GM12878 (cell line): ENCODE measurements around the gene KICS2. TPM values are rescaled to one million over a fixed set of nuclear protein-coding genes. Genes with fewer than 3 reads are reported as not detected.

Experiments
- ATAC-seq: fragments of 200-7000 bp; cut with Tn5 transposase; 3 replicates; pipeline ENCODE4 v1.9.1; 2020; ENCODE audit warnings: mild to moderate bottlenecking, moderate library complexity
- Bru-seq: library from RNA; stranded (reverse); fragments of 400-500 nt; gene quantifications from one replicate; lab custom pipeline; 2021; lab: Mats Ljungman, UMichigan
- BruChase-seq, 2 experiments: library from RNA; stranded (reverse); fragments of 400-500 nt; gene quantifications; one replicate each; lab custom pipeline; 2021; lab: Mats Ljungman, UMichigan
- BruUV-seq: library from RNA; stranded (reverse); fragments of 400-500 nt; replicated peaks from 2 replicates; lab custom pipeline; 2021; lab: Mats Ljungman, UMichigan
- CTCF ChIA-PET: fragments of 300-600 bp; sonication (Branson Sonifier 250); formaldehyde crosslinking; extraction: SDS; loops from one replicate; lab custom pipeline; 2021; ENCODE audit warnings: inconsistent platforms; lab: Yijun Ruan, JAX
- POLR2A ChIA-PET: fragments of 350-600 bp; formaldehyde crosslinking; extraction: SDS; loops from one replicate; lab custom pipeline; 2021; ENCODE audit warnings: inconsistent platforms; lab: Charles Lee
- RAD21 ChIA-PET: fragments of 300-600 bp; sonication (Branson Sonifier 250); formaldehyde crosslinking; loops from one replicate; lab custom pipeline; 2023; ENCODE audit warnings: antibody characterized with exemption; ENCODE audit not compliant: unreplicated experiment; lab: Charles Lee
- SMC1A ChIA-PET: fragments of 300-600 bp; sonication (Branson Sonifier 250); formaldehyde crosslinking; loops from one replicate; lab custom pipeline; 2023; ENCODE audit not compliant: unreplicated experiment, uncharacterized antibody; lab: Charles Lee
- DNase-seq: peaks from one replicate; pipeline ENCODE4 v3.0.0-alpha.2; 2011; ENCODE audit warnings: low read depth, low spot score
- FAIRE-seq: peaks from 3 replicates; lab custom pipeline; 2011; peaks lifted over from hg19 to GRCh38; lab: Jason Lieb, UNC
- H2AFZ ChIP-seq: 2 replicates; pipeline ENCODE4 v1.6.0; 2011; ENCODE audit warnings: low read depth, low read length, control low read depth; ENCODE audit not compliant: control insufficient read depth
- H3K27ac ChIP-seq: 2 replicates; pipeline ENCODE4 v1.5.1; 2011; ENCODE audit warnings: control low read depth; ENCODE audit not compliant: control insufficient read depth, insufficient read depth
- H3K27me3 ChIP-seq, 2 experiments: replicated peaks in 1 of 2; 2 replicates each; pipeline versions ENCODE4 v1.6.0 to v1.6.1; 2011; ENCODE audit warnings: low read length in 1 of 2; ENCODE audit not compliant: control insufficient read depth in 2 of 2, insufficient read depth in 2 of 2
- H3K36me3 ChIP-seq, 2 experiments: 2 replicates each; pipeline ENCODE4 v1.5.1; 2011; ENCODE audit warnings: low read length in 1 of 2; ENCODE audit not compliant: control insufficient read depth in 2 of 2, insufficient read depth in 2 of 2
- H3K4me1 ChIP-seq: 2 replicates; pipeline ENCODE4 v1.6.1; 2011; ENCODE audit warnings: mild to moderate bottlenecking, low read length, moderate library complexity, mixed read lengths; ENCODE audit not compliant: control insufficient read depth, insufficient read depth
- H3K4me2 ChIP-seq: 2 replicates; pipeline ENCODE4 v1.6.0; 2011; ENCODE audit warnings: control low read depth; ENCODE audit not compliant: control insufficient read depth, insufficient read depth
- H3K4me3 ChIP-seq: fragments of 200-600 bp; sonication (generic); 2 replicates; pipeline ENCODE4 v1.5.1; 2016
- H3K79me2 ChIP-seq: 2 replicates; pipeline ENCODE4 v1.6.0; 2011; ENCODE audit warnings: low read length; ENCODE audit not compliant: control insufficient read depth, insufficient read depth
- H3K9ac ChIP-seq: 2 replicates; pipeline ENCODE4 v1.8.0; 2011; ENCODE audit warnings: low read length, control low read depth, mixed read lengths; ENCODE audit not compliant: control insufficient read depth, insufficient read depth
- H3K9me3 ChIP-seq: replicated peaks from 3 replicates; pipeline ENCODE4 v1.5.1; 2011; ENCODE audit warnings: mild to moderate bottlenecking, low read length; ENCODE audit not compliant: control insufficient read depth, insufficient read depth
- H4K20me1 ChIP-seq: 2 replicates; pipeline ENCODE4 v1.6.0; 2011; ENCODE audit not compliant: control insufficient read depth, insufficient read depth
- ATF7 ChIP-seq: fragments of 450-650 bp; IDR thresholded peaks from 2 replicates; pipeline ENCODE4 v1.6.1; 2016; ENCODE audit warnings: low read depth, mild to moderate bottlenecking
- BRCA1 ChIP-seq: IDR thresholded peaks from 2 replicates; pipeline ENCODE4 v1.6.1; 2011; ENCODE audit warnings: low read depth, low read length, improper control_type of control experiment
- CBFB ChIP-seq: IDR thresholded peaks from 2 replicates; pipeline ENCODE4 v1.6.1; 2016; ENCODE audit warnings: antibody characterized with exemption, low read depth
- CTCF ChIP-seq, 3 experiments: IDR thresholded peaks in 2 of 3; conservative IDR thresholded peaks in 1 of 3; 2 replicates each; pipeline ENCODE4 v1.5.1; 2011; ENCODE audit warnings: low read depth in 3 of 3, low read length in 3 of 3, mild to moderate bottlenecking in 3 of 3, control low read depth in 2 of 3, moderate library complexity in 2 of 3, inconsistent platforms in 1 of 3, mixed read lengths in 1 of 3; ENCODE audit not compliant: control insufficient read depth in 2 of 3, insufficient read depth in 1 of 3; ENCODE audit errors: extremely low read depth in 1 of 3
- EGR1 ChIP-seq, 2 experiments: IDR thresholded peaks; 1 replicate in 1 of 2; 2 replicates in 1 of 2; pipeline ENCODE4 v1.6.1; 2011 to 2012; ENCODE audit warnings: low read depth in 2 of 2, low read length in 2 of 2, borderline replicate concordance in 1 of 2, mild to moderate bottlenecking in 1 of 2, moderate library complexity in 1 of 2
- GATAD2B ChIP-seq: fragments of 450-650 bp; conservative IDR thresholded peaks from 2 replicates; pipeline ENCODE4 v1.6.1; 2017; ENCODE audit warnings: low read depth, mild to moderate bottlenecking, moderate library complexity
- HCFC1 ChIP-seq: fragments of 150-350 bp; IDR thresholded peaks from 2 replicates; pipeline ENCODE4 v1.6.1; 2014; ENCODE audit warnings: low read length
- HSF1 ChIP-seq: fragments of 150-350 bp; IDR thresholded peaks from 2 replicates; pipeline ENCODE4 v1.6.1; 2014; ENCODE audit warnings: mild to moderate bottlenecking, low read depth, low read length
- IKZF1 ChIP-seq: fragments of 450-650 bp; conservative IDR thresholded peaks from 2 replicates; pipeline ENCODE4 v1.6.1; 2017; ENCODE audit warnings: antibody characterized with exemption, mild to moderate bottlenecking
- LARP7 ChIP-seq: fragments of 450-650 bp; IDR thresholded peaks from 2 replicates; pipeline ENCODE4 v1.6.1; 2017; ENCODE audit warnings: mild to moderate bottlenecking
- PBX3 ChIP-seq: IDR thresholded peaks from 2 replicates; pipeline ENCODE4 v1.6.1; 2011; ENCODE audit warnings: mild to moderate bottlenecking, low read depth, low read length, moderate library complexity; ENCODE audit not compliant: insufficient replicate concordance
- RUNX3 ChIP-seq: IDR thresholded peaks from 2 replicates; pipeline ENCODE4 v1.6.1; 2012; ENCODE audit warnings: low read length, inconsistent platforms
- SRF ChIP-seq, 2 experiments: IDR thresholded peaks; 2 replicates each; pipeline ENCODE4 v1.6.1; 2011; ENCODE audit warnings: low read depth in 2 of 2, low read length in 2 of 2, mild to moderate bottlenecking in 1 of 2, moderate library complexity in 1 of 2
- TBL1XR1 ChIP-seq: IDR thresholded peaks from 2 replicates; pipeline ENCODE4 v1.6.1; 2012; ENCODE audit warnings: low read depth, low read length, improper control_type of control experiment
- WGBS: methylation state at CpG from one replicate; pipeline ENCODE4 v1.1.6; 2016; ENCODE audit warnings: low lambda C conversion rate; ENCODE audit not compliant: insufficient replicate concordance, insufficient coverage; ENCODE audit errors: missing lambda C conversion rate; 5-methylcytosine and 5-hydroxymethylcytosine counted together
- in situ Hi-C: fragments of 300-500 bp; cut with MboI; formaldehyde crosslinking; loops from 9 replicates; pipeline ENCODE4 v1.14.3; 2018; ENCODE audit warnings: mixed read lengths
- intact Hi-C: fragments of 100-400 bp; cut with micrococcal nuclease; formaldehyde crosslinking; loops from one replicate; pipeline ENCODE4 v1.14.2; 2022; ENCODE audit not compliant: unreplicated experiment
- long read RNA-seq, 2 experiments: library from polyadenylated mRNA; unstranded; transcript quantifications; one replicate each; pipeline ENCODE4 v2.0.0, GENCODE V29; 2019 to 2020
- polyA minus RNA-seq, 3 experiments: library from RNA; depleted of rRNA, polyadenylated mRNA; stranded (reverse); fragments of >200 nt; gene quantifications; 2 replicates each; pipeline ENCODE4 v1.2.3, GENCODE V29; 2011
- polyA plus RNA-seq, 11 experiments: library from polyadenylated mRNA; depleted of rRNA in 4 of 11; unstranded in 6 of 11; stranded (reverse) in 5 of 11; fragments of >200 nt; fragmentation: Nextera tagmentation in 4 of 11; fragmentation: Illumina TruSeq in 1 of 11; extraction: Ambion mirVana in 4 of 11; extraction: Trizol in 1 of 11; gene quantifications; 1 replicate in 1 of 11; 2 replicates in 10 of 11; pipeline versions ENCODE4 v1.2.1 to v1.2.3, GENCODE V29; 2011 to 2016; ENCODE audit warnings: inconsistent platforms in 2 of 11, missing spikeins in 2 of 11, low read depth in 1 of 11
- total RNA-seq, 4 experiments: library from RNA; depleted of rRNA in 3 of 4; stranded (reverse); fragments of >200 nt in 3 of 4; fragmentation: Illumina TruSeq in 1 of 4; extraction: Trizol in 1 of 4; gene quantifications; 2 replicates each; pipeline versions ENCODE4 v1.2.1 to v1.2.3, GENCODE V29; 2013 to 2021

The KICS2 gene
- total RNA-seq (2013; cell fraction: nucleolus; rRNA removed), result 56.7 and 58.4 TPM in 2 replicates
- total RNA-seq (2014; rRNA removed) (11.0 and 12.2 TPM in 2 replicates), total RNA-seq (2014; rRNA removed; fragmentation: Illumina TruSeq; extraction: Trizol) (8.4 and 8.8 TPM in 2 replicates), total RNA-seq (2021) (10.2 and 10.4 TPM in 2 replicates), polyA plus RNA-seq (2011; rRNA removed) (13.1 and 14.2 TPM in 2 replicates), polyA plus RNA-seq (2014; fragmentation: Illumina TruSeq; extraction: Trizol) (9.7 and 13.4 TPM in 2 replicates), polyA plus RNA-seq (2014; fragmentation: Nextera tagmentation; extraction: Ambion mirVana) (1 to 10 TPM; 3.9 to 4.4 TPM), polyA plus RNA-seq (2014; rRNA removed) (7.9 and 12.2 TPM in 2 replicates), polyA plus RNA-seq (2016; fragmentation: Nextera tagmentation; extraction: Ambion mirVana) (1 to 10 TPM; 9.2 TPM), polyA minus RNA-seq (2011; rRNA and poly(A)+ RNA removed) (18.4 and 21.7 TPM in 2 replicates), Bru-seq, nascent RNA (percentile 63 among the genes with signal in this experiment), BruChase-seq, experiment 1, labeled RNA remaining after a 6-hour chase (percentile 62 among the genes with signal in this experiment), BruChase-seq, experiment 2, labeled RNA remaining after a 2-hour chase (percentile 64 among the genes with signal in this experiment)
- polyA plus RNA-seq (2011; ENCODE audit: low read depth), result 2.5 TPM
- 11.5 and 13.1 TPM in 2 replicates for polyA plus RNA-seq (2011; cell fraction: cytosol; rRNA removed)
- 11.8 and 11.9 TPM in 2 replicates for polyA plus RNA-seq (2011; cell fraction: nucleus; rRNA removed)
- polyA plus RNA-seq (2012), result 4.5 and 6.0 TPM in 2 replicates
- 6.3 and 6.5 TPM in 2 replicates for polyA minus RNA-seq (2011; cell fraction: cytosol; rRNA and poly(A)+ RNA removed)
- polyA minus RNA-seq (2011; cell fraction: nucleus; rRNA and poly(A)+ RNA removed), result 25.4 and 44.9 TPM in 2 replicates
- long read RNA-seq, experiment 1, full-length matches to known transcripts, result 5 of 10 reads
- long read RNA-seq, experiment 1, partial matches to known transcripts, result 0 of 10 reads
- long read RNA-seq, experiment 1, other reads (novel, unspliced or antisense), result 5 of 10 reads
- long read RNA-seq, experiment 2, full-length matches to known transcripts, result 32 of 35 reads
- long read RNA-seq, experiment 2, partial matches to known transcripts, result 3 of 35 reads
- long read RNA-seq, experiment 2, other reads (novel, unspliced or antisense), result 0 of 35 reads

GRCh38 chr12:64222009-64222765, at the start of gene KICS2:
Gene KICS2 (minus strand): TSS chr12:64222296. CDS start chr12:64222237, 59 bp downstream.
- in situ Hi-C loops, result no loop called here
- peak; percentile 90 for FAIRE-seq
- TF ChIP-seq SRF (IDR thresholded peaks at IDR 0.05; ENCODE audit: low read depth in 2 of 2, low read length in 2 of 2) (no peak), RUNX3 (peak; percentile 54; the same call in 1 of the 2 replicates), HSF1 (peak; percentile 26; the same call in 1 of the 2 replicates), CTCF (IDR thresholded peaks at IDR 0.05 in 2 of 3, conservative IDR thresholded peaks at IDR 0.05 in 1 of 3; ENCODE audit: control insufficient read depth in 2 of 3, extremely low read depth in 1 of 3, insufficient read depth in 1 of 3, low read depth in 3 of 3, low read length in 3 of 3) (no peak), HCFC1 (peak; percentile 24; the same call in 1 of the 2 replicates), BRCA1 (0 out of 2 replicates have a peak, but pooled peaks have one; percentile 38), PBX3 (no peak), IKZF1 (peak; percentile 77), TBL1XR1 (no peak), EGR1 (IDR thresholded peaks at IDR 0.05; ENCODE audit: borderline replicate concordance in 1 of 2, low read depth in 2 of 2, low read length in 2 of 2) (peak; percentile 2 to 90; a peak in 1 of 3 replicates), CBFB (0 out of 2 replicates have a peak, but pooled peaks have one; percentile 40), ATF7 (peak; percentile 99), GATAD2B (no peak; the same call in none of the 2 replicates), LARP7 (peak; percentile 60; the same call in 1 of the 2 replicates)

More at GRCh38 chr12:64222009-64222765, at the start of gene KICS2:
- peak within 1 kb of the TSS; percentile 89 for H2AFZ ChIP-seq
- H3K4me2 ChIP-seq, result peak within 1 kb of the TSS; percentile 80
- H3K27ac ChIP-seq, result peak within 1 kb of the TSS; percentile 64
- ChIA-PET RAD21 (no interaction called here), CTCF (interaction anchor here (0.8 kb wide), 1 partner anchor 378 kb away, joined by 3 read pairs; the partner anchor contains the start of gene SRGAP1), SMC1A (no interaction called here), POLR2A (no interaction called here)
- peak within 1 kb of the TSS; percentile 80 for H3K9ac ChIP-seq
- ATAC-seq (peak; percentile 92), DNase-seq (peak; percentile 69)
- H3K4me1 ChIP-seq, result no peaks in the 10 kb centered on the region; the same call in 1 of the 2 replicates
- BruUV-seq, result no TSS peak
- no peaks in the 10 kb centered on the region for H3K27me3 ChIP-seq
- H3K4me3 ChIP-seq, result peak within 1 kb of the TSS; percentile 87
- H4K20me1 ChIP-seq, result no peaks in the 10 kb centered on the region
- WGBS, result under 1% methylated on average over 55 of the region's 56 CpGs
- intact Hi-C loops, result loop anchor here (2.0 to 5.0 kb wide), 3 partner anchors 29 to 230 kb away; partner anchors contain the start of genes TBK1 and XPOT
- no peaks in the 10 kb centered on the region for H3K9me3 ChIP-seq
- H3K79me2 ChIP-seq, result peaks cover 26% of the 10 kb centered on the region
- no peaks in the 10 kb centered on the region for H3K36me3 ChIP-seq
